HAP-1 (cell line): ENCODE measurements around the gene TSPEAR.
A peak's percentile ranks its signal among the peaks of the same experiment; 100 is the strongest.

Experiments used
- DNase-seq, 2 experiments: peaks; one replicate each; pipeline ENCODE4 v3.0.0-alpha.2; 2016 to 2020; ENCODE audit warnings: low spot score in 2 of 2
- H3K27me3 ChIP-seq: fragments of 250-450 bp; sonication (Bioruptor Pico); 2 replicates; pipeline ENCODE4 v1.5.1; 2020; ENCODE audit warnings: low read depth, mild to moderate bottlenecking, moderate library complexity
- H3K36me3 ChIP-seq: fragments of 250-450 bp; sonication (Bioruptor Pico); replicated peaks from 2 replicates; pipeline ENCODE4 v1.5.1; 2020; ENCODE audit warnings: mild to moderate bottlenecking
- H3K4me1 ChIP-seq: fragments of 250-450 bp; sonication (Bioruptor Pico); 2 replicates; pipeline ENCODE4 v1.5.1; 2020; ENCODE audit warnings: mild to moderate bottlenecking
- H3K4me3 ChIP-seq: fragments of 250-450 bp; sonication (Bioruptor Pico); 2 replicates; pipeline ENCODE4 v1.5.1; 2020; ENCODE audit warnings: mild to moderate bottlenecking, moderate library complexity
- H3K9me3 ChIP-seq: fragments of 250-450 bp; sonication (Bioruptor Pico); 2 replicates; pipeline ENCODE4 v1.5.1; 2020; ENCODE audit warnings: mild to moderate bottlenecking, moderate library complexity
- in situ Hi-C: fragments of 300-500 bp; cut with MboI; formaldehyde crosslinking; loops from 3 replicates; pipeline ENCODE4 v1.14.3; 2020; ENCODE audit warnings: low sequenced_read_pairs, inconsistent platforms, mixed read lengths

TSPEAR gene

GRCh38 chr21:44475266-44475845 is 236.0 kb downstream of the TSPEAR start:
- in situ Hi-C loops: no loop called here
- H3K4me1 ChIP-seq: peaks cover 13% of the 10 kb centered on the region
- H3K27me3 ChIP-seq: 0 out of 2 replicates have a peak, but pooled peaks cover 4% of the 10 kb centered on the region
- H3K9me3 ChIP-seq: 0 out of 2 replicates have a peak, but pooled peaks cover 2% of the 10 kb centered on the region
- H3K36me3 ChIP-seq: no peaks in the 10 kb centered on the region
- no peak overlapping the region for H3K4me3 ChIP-seq
- no peak for DNase-seq

GRCh38 chr21:44473915-44474555 is 237.3 kb downstream of the TSPEAR start:
- in situ Hi-C loops: no loop called here
- no peak for DNase-seq
- Histone ChIP-seq H3K4me3 (no peak overlapping the region), H3K4me1 (peaks cover 13% of the 10 kb centered on the region), H3K9me3 (0 out of 2 replicates have a peak, but pooled peaks cover 2% of the 10 kb centered on the region), H3K27me3 (0 out of 2 replicates have a peak, but pooled peaks cover 4% of the 10 kb centered on the region), H3K36me3 (no peaks in the 10 kb centered on the region)

GRCh38 chr21:44471996-44472395 is 239.4 kb downstream of the TSPEAR start:
- no peak for DNase-seq
- peaks cover 13% of the 10 kb centered on the region for H3K4me1 ChIP-seq
- no peaks in the 10 kb centered on the region for H3K36me3 ChIP-seq
- no peak overlapping the region for H3K4me3 ChIP-seq
- 0 out of 2 replicates have a peak, but pooled peaks cover 2% of the 10 kb centered on the region for H3K9me3 ChIP-seq
- 0 out of 2 replicates have a peak, but pooled peaks cover 4% of the 10 kb centered on the region for H3K27me3 ChIP-seq
- in situ Hi-C loops: no loop called here

DNA sequence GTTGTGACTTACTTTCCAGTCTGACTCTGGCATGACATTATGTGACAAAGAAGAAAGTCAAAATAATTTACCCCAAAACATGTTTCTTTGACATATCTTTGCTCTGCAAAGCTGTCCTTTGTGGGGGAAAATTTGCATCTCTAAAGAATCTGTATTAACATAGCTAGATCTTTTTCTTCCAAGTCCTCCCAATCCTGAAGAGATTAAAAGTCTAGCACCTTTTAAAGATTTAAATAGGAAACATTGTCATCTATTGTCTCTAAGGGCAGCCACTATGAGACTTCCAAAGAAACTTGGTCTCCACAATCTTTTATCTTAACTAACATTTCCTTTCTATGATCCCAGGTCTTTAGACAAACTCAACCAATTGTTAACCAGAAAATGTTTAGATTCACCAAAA is 240.0 kb downstream of the TSPEAR start:
- in situ Hi-C loops: no loop called here
- Histone ChIP-seq H3K4me1 (peaks cover 13% of the 10 kb centered on the region), H3K36me3 (no peaks in the 10 kb centered on the region), H3K27me3 (0 out of 2 replicates have a peak, but pooled peaks cover 4% of the 10 kb centered on the region), H3K4me3 (no peak overlapping the region), H3K9me3 (0 out of 2 replicates have a peak, but pooled peaks cover 2% of the 10 kb centered on the region)
- DNase-seq: peak in 1 of 2 experiments; percentile 80

GRCh38 chr21:44467859-44468195 is 243.5 kb downstream of the TSPEAR start:
- in situ Hi-C loops: loop anchor here (10.0 kb wide), 1 partner anchor 123 kb away; no protein-coding TSS in a partner anchor
- H3K36me3 ChIP-seq: no peaks in the 10 kb centered on the region
- H3K9me3 ChIP-seq: 0 out of 2 replicates have a peak, but pooled peaks cover 2% of the 10 kb centered on the region
- no peak for DNase-seq
- H3K27me3 ChIP-seq: no peaks in the 10 kb centered on the region
- H3K4me3 ChIP-seq: no peak overlapping the region
- H3K4me1 ChIP-seq: peaks cover 13% of the 10 kb centered on the region

- H3K4me3 ChIP-seq: no peak overlapping the region
- in situ Hi-C loops: loop anchor here (10.0 kb wide), 1 partner anchor 122 kb away; no protein-coding TSS in a partner anchor
- DNase-seq: no peak
- no peaks in the 10 kb centered on the region for H3K36me3 ChIP-seq
- H3K9me3 ChIP-seq: 0 out of 2 replicates have a peak, but pooled peaks cover 2% of the 10 kb centered on the region
- H3K27me3 ChIP-seq: no peaks in the 10 kb centered on the region
- H3K4me1 ChIP-seq: peaks cover 13% of the 10 kb centered on the region
These were observed 244.1 kb downstream of the TSPEAR start for GRCh38 chr21:44466996-44467858.

GRCh38 chr21:44466351-44466954 is 244.9 kb downstream of the TSPEAR start:
- peaks cover 8% of the 10 kb centered on the region for H3K4me1 ChIP-seq
- H3K4me3 ChIP-seq: no peak overlapping the region
- H3K9me3 ChIP-seq: 0 out of 2 replicates have a peak, but pooled peaks cover 2% of the 10 kb centered on the region
- no peaks in the 10 kb centered on the region for H3K27me3 ChIP-seq
- in situ Hi-C loops: loop anchor here (10.0 kb wide), 1 partner anchor 122 kb away; no protein-coding TSS in a partner anchor
- H3K36me3 ChIP-seq: no peaks in the 10 kb centered on the region
- DNase-seq: no peak

DNA sequence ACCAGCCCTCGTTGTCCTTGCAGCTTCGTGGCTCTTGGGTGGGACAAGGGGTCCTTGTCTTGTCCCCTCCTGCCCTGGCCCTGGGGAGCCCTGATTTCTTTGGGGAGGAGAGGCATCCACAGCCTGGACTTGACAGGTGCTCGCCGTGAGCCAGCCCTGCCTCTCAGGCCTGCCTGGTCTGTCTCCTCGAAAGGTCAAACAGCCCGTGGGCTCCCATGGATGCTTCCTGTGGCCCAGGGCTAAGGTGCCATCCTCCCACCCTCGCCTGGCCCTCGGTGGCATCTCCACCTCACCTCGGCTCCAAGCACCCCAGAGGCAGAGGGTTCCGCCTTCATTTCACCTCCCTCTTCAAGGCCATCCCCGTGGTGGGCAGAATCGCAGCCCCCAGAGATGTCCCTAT is 247.0 kb downstream of the TSPEAR start:
- DNase-seq: no peak
- no peaks in the 10 kb centered on the region for H3K27me3 ChIP-seq
- in situ Hi-C loops: loop anchor here (10.0 kb wide), 1 partner anchor 120 kb away; no protein-coding TSS in a partner anchor

GRCh38 chr21:44463724-44464123 is 247.6 kb downstream of the TSPEAR start:
- DNase-seq: no peak
- Histone ChIP-seq H3K4me1 (no peaks in the 10 kb centered on the region), H3K27me3 (no peaks in the 10 kb centered on the region), H3K9me3 (no peaks in the 10 kb centered on the region), H3K36me3 (no peaks in the 10 kb centered on the region), H3K4me3 (no peak overlapping the region)
- in situ Hi-C loops: loop anchor here (10.0 kb wide), 1 partner anchor 119 kb away; no protein-coding TSS in a partner anchor

More for the DNA sequence above, 247.0 kb downstream of the TSPEAR start:
- no peaks in the 10 kb centered on the region for H3K36me3 ChIP-seq
- no peaks in the 10 kb centered on the region for H3K4me1 ChIP-seq
- H3K9me3 ChIP-seq: no peaks in the 10 kb centered on the region
- no peak overlapping the region for H3K4me3 ChIP-seq

DNA sequence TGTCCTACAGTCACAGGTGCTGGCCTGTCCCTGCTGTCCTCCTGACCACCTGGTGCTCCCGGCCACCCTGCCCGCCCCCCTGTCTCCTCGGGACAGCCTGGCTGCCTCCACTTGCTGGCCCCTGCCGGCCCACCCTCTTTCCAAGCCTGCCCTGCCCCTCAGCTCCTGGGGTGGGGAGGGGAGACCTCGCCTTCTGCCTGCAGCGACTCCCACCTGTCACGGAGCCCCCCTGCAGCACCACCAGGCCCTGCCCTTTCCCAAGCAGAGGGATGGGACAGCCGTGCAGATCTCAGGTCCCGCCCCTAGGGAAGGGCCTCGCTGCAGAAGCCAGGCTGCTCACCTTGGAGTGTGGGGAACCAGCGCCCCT is 248.6 kb downstream of the TSPEAR start:
- in situ Hi-C loops: loop anchor here (10.0 kb wide), 1 partner anchor 118 kb away; no protein-coding TSS in a partner anchor
- no peaks in the 10 kb centered on the region for H3K36me3 ChIP-seq

GRCh38 chr21:44462086-44462833 is 249.1 kb downstream of the TSPEAR start:
- Histone ChIP-seq H3K4me1 (no peaks in the 10 kb centered on the region), H3K9me3 (no peaks in the 10 kb centered on the region), H3K27me3 (no peaks in the 10 kb centered on the region), H3K4me3 (no peak overlapping the region), H3K36me3 (no peaks in the 10 kb centered on the region)
- no peak for DNase-seq
- in situ Hi-C loops: loop anchor here (10.0 kb wide), 1 partner anchor 117 kb away; no protein-coding TSS in a partner anchor

More for the DNA sequence above, 248.6 kb downstream of the TSPEAR start:
- Histone ChIP-seq H3K4me3 (no peak overlapping the region), H3K4me1 (no peaks in the 10 kb centered on the region), H3K9me3 (no peaks in the 10 kb centered on the region), H3K27me3 (no peaks in the 10 kb centered on the region)
- no peak for DNase-seq

GRCh38 chr21:44461464-44462001 is 249.8 kb downstream of the TSPEAR start:
- in situ Hi-C loops: loop anchor here (10.0 kb wide), 1 partner anchor 117 kb away; no protein-coding TSS in a partner anchor
- H3K9me3 ChIP-seq: no peaks in the 10 kb centered on the region
- H3K4me1 ChIP-seq: no peaks in the 10 kb centered on the region
- no peak overlapping the region for H3K4me3 ChIP-seq
- DNase-seq: no peak
- H3K36me3 ChIP-seq: no peaks in the 10 kb centered on the region
- H3K27me3 ChIP-seq: no peaks in the 10 kb centered on the region
